Measurements from ENCODE around the gene PPP1R1C. TPM values are rescaled to one million over a fixed set of nuclear protein-coding genes. Genes with fewer than 3 reads are reported as not detected.

Gene PPP1R1C
- total RNA-seq, 1 experiment from 2014 or later, result 3.4 TPM

DNA sequence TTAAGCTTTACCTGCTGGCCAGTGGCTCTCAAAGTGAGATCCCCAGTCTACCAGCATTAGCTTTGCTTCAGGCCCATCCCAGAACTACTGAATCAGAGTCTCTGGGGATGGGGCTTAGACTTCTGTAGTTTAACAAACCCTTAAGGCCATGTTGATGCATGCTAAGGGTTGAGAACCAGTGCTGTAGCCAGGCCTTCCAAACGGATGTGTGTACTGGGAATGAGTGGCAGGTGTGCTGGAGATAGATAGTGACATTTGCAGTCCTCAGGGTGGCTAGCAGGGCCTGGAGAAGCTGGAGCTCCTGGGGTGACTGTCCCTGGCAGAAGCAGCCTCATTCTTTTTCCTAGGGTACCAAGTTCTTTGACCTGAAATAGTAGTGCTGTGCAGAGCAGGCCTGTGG, 148.5 kb downstream of the PPP1R1C start:
- Mint-ChIP-seq H3K27ac (no peak overlapping the region), H3K4me1 (no peaks in the 10 kb centered on the region), H3K4me3 (no peak overlapping the region), H3K36me3 (no peaks in the 10 kb centered on the region), H3K27me3 (ENCODE audit: low read depth) (no peaks in the 10 kb centered on the region), H3K9me3 (no peaks in the 10 kb centered on the region)
- ChIA-PET POLR2A (no interaction called here), CTCF (interaction anchor here (0.5 kb wide), 1 partner anchor 515 kb away, joined by 3 read pairs; no protein-coding TSS in a partner anchor)
- ATAC-seq (no peak), DNase-seq (ENCODE audit: low spot score) (no peak)
- TF ChIP-seq TEAD1 (CRISPR knock-in tag; IDR thresholded peaks at IDR 0.05) (no peak), E2F4 (CRISPR knock-in tag; IDR thresholded peaks at IDR 0.05; ENCODE audit: borderline replicate concordance, low read depth) (no peak)

GRCh38 chr2:182142062-182142461, 156.4 kb downstream of the PPP1R1C start:
- Mint-ChIP-seq H3K27me3 (ENCODE audit: low read depth) (no peaks in the 10 kb centered on the region), H3K4me3 (no peak overlapping the region), H3K4me1 (peaks cover 17% of the 10 kb centered on the region), H3K9me3 (no peaks in the 10 kb centered on the region), H3K36me3 (no peaks in the 10 kb centered on the region), H3K27ac (no peak overlapping the region; the same call in 1 of the 2 replicates)
- ChIA-PET CTCF (no interaction called here), POLR2A (no interaction called here)
- ATAC-seq (no peak), DNase-seq (ENCODE audit: low spot score) (no peak)
- TF ChIP-seq, protein P1, sequence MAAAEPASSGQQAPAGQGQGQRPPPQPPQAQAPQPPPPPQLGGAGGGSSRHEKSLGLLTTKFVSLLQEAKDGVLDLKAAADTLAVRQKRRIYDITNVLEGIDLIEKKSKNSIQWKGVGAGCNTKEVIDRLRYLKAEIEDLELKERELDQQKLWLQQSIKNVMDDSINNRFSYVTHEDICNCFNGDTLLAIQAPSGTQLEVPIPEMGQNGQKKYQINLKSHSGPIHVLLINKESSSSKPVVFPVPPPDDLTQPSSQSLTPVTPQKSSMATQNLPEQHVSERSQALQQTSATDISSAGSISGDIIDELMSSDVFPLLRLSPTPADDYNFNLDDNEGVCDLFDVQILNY (CRISPR knock-in tag; IDR thresholded peaks at IDR 0.05), result no peak

DNA sequence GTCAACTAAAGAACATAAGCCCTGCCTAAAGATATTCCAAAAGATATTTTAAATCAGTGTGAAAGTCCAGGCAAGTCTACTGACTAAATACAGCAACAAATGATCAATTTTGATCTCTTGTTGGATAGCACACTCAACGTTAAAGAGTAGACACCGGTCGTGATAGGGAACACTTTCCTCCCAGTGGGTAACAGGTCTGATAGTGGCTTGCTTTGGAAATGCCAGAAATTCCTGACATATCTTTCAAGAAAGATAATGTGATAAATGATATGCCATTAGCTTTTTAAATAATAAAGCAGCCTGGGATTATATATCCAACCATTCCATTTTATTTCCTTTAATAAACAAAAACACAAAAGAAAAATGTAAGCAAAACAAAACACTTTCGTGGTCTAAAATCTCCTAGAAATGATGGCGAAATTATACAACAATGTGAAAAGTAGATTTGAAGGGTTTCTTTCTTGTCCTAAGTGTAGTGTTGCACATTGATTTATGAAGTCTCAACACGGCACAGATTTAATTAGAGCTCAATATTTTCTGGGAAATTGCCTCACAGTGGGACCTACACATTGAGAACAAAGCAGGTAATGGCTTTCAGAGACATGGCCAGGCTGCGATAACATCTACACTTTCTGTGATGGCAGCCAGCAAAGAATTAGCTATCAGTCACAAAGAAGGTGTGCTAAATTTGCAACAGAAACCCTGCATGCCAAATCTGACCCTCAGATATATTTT, 158.6 kb downstream of the PPP1R1C start:
- Mint-ChIP-seq H3K36me3 (no peaks in the 10 kb centered on the region), H3K4me3 (no peak overlapping the region), H3K9me3 (no peaks in the 10 kb centered on the region), H3K27me3 (ENCODE audit: low read depth) (no peaks in the 10 kb centered on the region), H3K4me1 (peaks cover 17% of the 10 kb centered on the region), H3K27ac (no peak overlapping the region; the same call in 1 of the 2 replicates)
- peak; percentile 55 for ATAC-seq
- no peak for TF ChIP-seq RELA (CRISPR knock-in tag; IDR thresholded peaks at IDR 0.05; ENCODE audit: borderline replicate concordance)
- no peak for TF ChIP-seq NR2C2 (CRISPR knock-in tag; IDR thresholded peaks at IDR 0.05)
- TF ChIP-seq NFATC4 (CRISPR knock-in tag; IDR thresholded peaks at IDR 0.05), result no peak
- no peak for TF ChIP-seq FOXP1 (CRISPR knock-in tag; IDR thresholded peaks at IDR 0.05; ENCODE audit: borderline replicate concordance)
- TF ChIP-seq PREB (CRISPR knock-in tag; IDR thresholded peaks at IDR 0.05; ENCODE audit: borderline replicate concordance), result no peak
- TF ChIP-seq ZNF396 (CRISPR knock-in tag; IDR thresholded peaks at IDR 0.05; ENCODE audit: borderline replicate concordance), result no peak
- TF ChIP-seq FOXJ3 (CRISPR knock-in tag; IDR thresholded peaks at IDR 0.05; ENCODE audit: borderline replicate concordance), result no peak
- DNase-seq (ENCODE audit: low spot score), result no peak
- ChIA-PET CTCF (interaction anchor here (0.6 kb wide), 1 partner anchor 66 kb away, joined by 3 read pairs; no protein-coding TSS in a partner anchor), POLR2A (no interaction called here)

DNA sequence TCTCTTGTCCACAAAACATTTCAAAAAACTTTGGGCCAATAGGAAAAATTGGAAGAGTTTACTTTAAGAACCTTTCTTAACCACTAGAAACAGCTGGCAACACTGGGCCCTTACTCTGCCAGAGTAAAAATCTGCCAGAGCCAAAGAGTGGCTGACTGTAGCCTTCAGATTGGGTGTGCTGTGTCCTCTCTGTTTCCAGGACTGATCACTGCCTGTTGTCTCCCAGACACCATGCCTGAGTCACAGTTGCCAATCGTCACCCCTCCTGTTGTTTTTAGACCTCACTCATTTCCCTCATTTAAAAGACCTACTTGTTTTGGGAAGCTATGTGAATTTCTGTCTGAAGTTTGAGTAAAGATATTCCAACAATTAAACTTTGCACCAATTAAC, 159.1 kb downstream of the PPP1R1C start:
- H3K27ac Mint-ChIP-seq, result no peak overlapping the region; the same call in 1 of the 2 replicates
- no peak for TF ChIP-seq ZNF138 (CRISPR knock-in tag; conservative IDR thresholded peaks at IDR 0.05)
- TF ChIP-seq MYBL2 (CRISPR knock-in tag; IDR thresholded peaks at IDR 0.05), result no peak
- DNase-seq (ENCODE audit: low spot score) (no peak), ATAC-seq (peak; percentile 69)
- CTCF ChIA-PET, result interaction anchor here (0.6 kb wide), 1 partner anchor 67 kb away, joined by 3 read pairs; no protein-coding TSS in a partner anchor
- POLR2A ChIA-PET, result no interaction called here
- no peaks in the 10 kb centered on the region for H3K9me3 Mint-ChIP-seq
- peaks cover 17% of the 10 kb centered on the region for H3K4me1 Mint-ChIP-seq
- no peaks in the 10 kb centered on the region for H3K27me3 Mint-ChIP-seq (ENCODE audit: low read depth)
- no peak overlapping the region for H3K4me3 Mint-ChIP-seq
- H3K36me3 Mint-ChIP-seq, result no peaks in the 10 kb centered on the region

DNA sequence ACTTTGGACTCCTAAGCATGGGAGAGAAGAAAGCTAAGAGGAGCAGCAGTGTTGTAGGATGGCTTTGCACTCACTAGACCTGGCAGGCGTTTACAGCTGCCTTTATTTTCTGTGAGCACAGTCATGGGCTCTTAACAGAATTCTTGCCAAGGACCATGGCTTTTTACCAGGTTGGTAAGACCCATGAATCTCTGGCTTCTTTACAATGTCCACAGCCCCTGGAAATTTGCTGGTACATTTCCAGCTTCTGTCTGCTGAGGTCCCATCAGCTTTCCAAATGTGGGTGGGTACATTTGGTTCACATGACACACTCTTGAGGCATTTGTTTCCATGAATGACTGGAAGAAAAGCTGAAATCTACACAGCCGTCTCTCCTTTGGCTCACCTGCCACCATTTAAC, 162.7 kb downstream of the PPP1R1C start:
- CTCF ChIA-PET, result interaction anchor here (0.6 kb wide), 1 partner anchor 501 kb away, joined by 4 read pairs; no protein-coding TSS in a partner anchor
- no peaks in the 10 kb centered on the region for H3K36me3 Mint-ChIP-seq
- no peak overlapping the region for H3K27ac Mint-ChIP-seq
- H3K27me3 Mint-ChIP-seq (ENCODE audit: low read depth), result no peaks in the 10 kb centered on the region
- H3K4me1 Mint-ChIP-seq, result peaks cover 9% of the 10 kb centered on the region
- H3K9me3 Mint-ChIP-seq, result no peaks in the 10 kb centered on the region
- no peak overlapping the region for H3K4me3 Mint-ChIP-seq
- no peak; the same call in 1 of the 2 replicates for ATAC-seq
- no peak for DNase-seq (ENCODE audit: low spot score)
- POLR2A ChIA-PET, result interaction anchor here (0.5 kb wide), 1 partner anchor 12 kb away, joined by 6 read pairs; no protein-coding TSS in a partner anchor
- TF ChIP-seq, protein P2, sequence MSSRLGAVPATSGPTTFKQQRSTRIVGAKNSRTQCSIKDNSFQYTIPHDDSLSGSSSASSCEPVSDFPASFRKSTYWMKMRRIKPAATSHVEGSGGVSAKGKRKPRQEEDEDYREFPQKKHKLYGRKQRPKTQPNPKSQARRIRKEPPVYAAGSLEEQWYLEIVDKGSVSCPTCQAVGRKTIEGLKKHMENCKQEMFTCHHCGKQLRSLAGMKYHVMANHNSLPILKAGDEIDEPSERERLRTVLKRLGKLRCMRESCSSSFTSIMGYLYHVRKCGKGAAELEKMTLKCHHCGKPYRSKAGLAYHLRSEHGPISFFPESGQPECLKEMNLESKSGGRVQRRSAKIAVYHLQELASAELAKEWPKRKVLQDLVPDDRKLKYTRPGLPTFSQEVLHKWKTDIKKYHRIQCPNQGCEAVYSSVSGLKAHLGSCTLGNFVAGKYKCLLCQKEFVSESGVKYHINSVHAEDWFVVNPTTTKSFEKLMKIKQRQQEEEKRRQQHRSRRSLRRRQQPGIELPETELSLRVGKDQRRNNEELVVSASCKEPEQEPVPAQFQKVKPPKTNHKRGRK (CRISPR knock-in tag; IDR thresholded peaks at IDR 0.05; ENCODE audit: borderline replicate concordance), result no peak
- TF ChIP-seq NR2C2 (CRISPR knock-in tag; IDR thresholded peaks at IDR 0.05) (no peak), CBFB (CRISPR knock-in tag; IDR thresholded peaks at IDR 0.05; ENCODE audit: low read depth) (no peak), CTCF (IDR thresholded peaks at IDR 0.05) (no peak), ESRRA (CRISPR knock-in tag; IDR thresholded peaks at IDR 0.05; ENCODE audit: borderline replicate concordance) (no peak), ZNF121 (CRISPR knock-in tag; IDR thresholded peaks at IDR 0.05) (no peak), SMAD3 (CRISPR knock-in tag; IDR thresholded peaks at IDR 0.05; ENCODE audit: borderline replicate concordance) (no peak), SOX15 (CRISPR knock-in tag; IDR thresholded peaks at IDR 0.05) (no peak)
